Neural cell (in vitro differentiated cells): ENCODE measurements around the gene STK10. TPM values are rescaled to one million over a fixed set of nuclear protein-coding genes. Genes with fewer than 3 reads are reported as not detected.

Experiments
- H2AFZ ChIP-seq: fragments of 200-600, 300-800 bp; sonication (generic), shearing (Covaris generic); 2 replicates; pipeline ENCODE4 v1.6.0; 2014; ENCODE audit warnings: low read depth, mild to moderate bottlenecking, antibody characterized with exemption, low read length, moderate library complexity
- H3F3A ChIP-seq: fragments of 200-600 bp; shearing (Covaris generic); 2 replicates; pipeline ENCODE4 v1.6.1; 2016; ENCODE audit warnings: mild to moderate bottlenecking, moderate library complexity, mixed read lengths, antibody characterized with exemption, low read length; ENCODE audit not compliant: insufficient read depth, poor library complexity, severe bottlenecking
- H3K27ac ChIP-seq: fragments of 200-600, 300-800 bp; sonication (generic), shearing (Covaris generic); 2 replicates; pipeline ENCODE4 v1.5.1; 2014; ENCODE audit warnings: mild to moderate bottlenecking, low read length, moderate library complexity
- H3K27me3 ChIP-seq: fragments of 300-800, 200-600 bp; sonication (generic), shearing (Covaris generic); 2 replicates; pipeline ENCODE4 v1.6.0; 2014; ENCODE audit warnings: mild to moderate bottlenecking, low read depth, low read length, moderate library complexity; ENCODE audit not compliant: insufficient read depth
- H3K36me3 ChIP-seq: fragments of 300-800, 200-600 bp; sonication (generic), shearing (Covaris generic); 2 replicates; pipeline ENCODE4 v1.5.1; 2014; ENCODE audit warnings: mild to moderate bottlenecking, antibody characterized with exemption, low read length, moderate library complexity; ENCODE audit not compliant: insufficient read depth
- H3K4me2 ChIP-seq: fragments of 300-800, 200-600 bp; sonication (generic), shearing (Covaris generic); 2 replicates; pipeline ENCODE4 v1.6.0; 2014; ENCODE audit warnings: mild to moderate bottlenecking, low read length
- H3K4me3 ChIP-seq: fragments of 300-800, 200-600 bp; sonication (generic), shearing (Covaris generic); 2 replicates; pipeline ENCODE4 v1.5.1; 2014; ENCODE audit warnings: mild to moderate bottlenecking, low read length, moderate library complexity
- H3K79me2 ChIP-seq: fragments of 200-600 bp; shearing (Covaris generic); replicated peaks from 2 replicates; pipeline ENCODE4 v1.6.0; 2014; ENCODE audit warnings: mild to moderate bottlenecking, low read length, moderate library complexity; ENCODE audit not compliant: insufficient read depth
- H3K9ac ChIP-seq: fragments of 300-800, 200-600 bp; sonication (generic), shearing (Covaris generic); 2 replicates; pipeline ENCODE4 v1.6.1; 2016; ENCODE audit warnings: mild to moderate bottlenecking, low read length, mixed read lengths
- H3K9me2 ChIP-seq: fragments of 200-600 bp; shearing (Covaris generic); 2 replicates; pipeline ENCODE4 v1.6.1; 2016; ENCODE audit warnings: mild to moderate bottlenecking, low read length, mixed read lengths; ENCODE audit not compliant: insufficient read depth
- H3K9me3 ChIP-seq: fragments of 200-600, 300-800 bp; sonication (generic), shearing (Covaris generic); 2 replicates; pipeline ENCODE4 v1.6.1; 2016; ENCODE audit warnings: mild to moderate bottlenecking, mixed run types, low read length, moderate library complexity, mixed read lengths
- H4K20me1 ChIP-seq: fragments of 200-600 bp; shearing (Covaris generic); 2 replicates; pipeline ENCODE4 v1.6.1; 2016; ENCODE audit warnings: mild to moderate bottlenecking, mixed run types; ENCODE audit not compliant: insufficient read depth
- EP300 ChIP-seq: fragments of 450-650 bp; conservative IDR thresholded peaks from 2 replicates; pipeline ENCODE4 v1.6.1; 2014; ENCODE audit warnings: antibody characterized with exemption, mild to moderate bottlenecking, moderate library complexity; ENCODE audit not compliant: poor library complexity, severe bottlenecking
- EZH2 ChIP-seq: fragments of 200-600, 300-800 bp; shearing (Covaris generic), sonication (generic); IDR thresholded peaks from 2 replicates; pipeline ENCODE4 v1.6.1; 2014; ENCODE audit warnings: antibody characterized with exemption, low read length, borderline replicate concordance, mild to moderate bottlenecking; ENCODE audit not compliant: insufficient read depth, poor library complexity, severe bottlenecking
- MXI1 ChIP-seq: fragments of 450-650 bp; conservative IDR thresholded peaks from 2 replicates; pipeline ENCODE4 v1.6.1; 2014; ENCODE audit warnings: antibody characterized with exemption, mild to moderate bottlenecking; ENCODE audit not compliant: poor library complexity, severe bottlenecking
- POLR2AphosphoS5 ChIP-seq: IDR thresholded peaks from 2 replicates; pipeline ENCODE4 v1.6.1; 2012
- RAD21 ChIP-seq: fragments of 450-650 bp; conservative IDR thresholded peaks from 2 replicates; pipeline ENCODE4 v1.6.1; 2014; ENCODE audit warnings: antibody characterized with exemption, mild to moderate bottlenecking, moderate library complexity
- SMC3 ChIP-seq: fragments of 450-650 bp; conservative IDR thresholded peaks from 2 replicates; pipeline ENCODE4 v1.6.1; 2014; ENCODE audit warnings: antibody characterized with exemption, mild to moderate bottlenecking, moderate library complexity; ENCODE audit not compliant: poor library complexity
- TAF1 ChIP-seq: IDR thresholded peaks from 2 replicates; pipeline ENCODE4 v1.6.1; 2012; ENCODE audit warnings: low read depth
- polyA plus RNA-seq: library from polyadenylated mRNA; depleted of rRNA; stranded (reverse); fragments of >200 nt; gene quantifications from 2 replicates; pipeline ENCODE4 v1.2.3, GENCODE V29; 2014
- TF ChIP-seq, protein P1 (sequence below): IDR thresholded peaks from 2 replicates; pipeline ENCODE4 v1.6.1; 2012; ENCODE audit warnings: borderline replicate concordance
- TF ChIP-seq, protein P2 (sequence below): fragments of 450-650 bp; IDR thresholded peaks from 2 replicates; pipeline ENCODE4 v1.5.1; 2014; ENCODE audit warnings: antibody characterized with exemption, mild to moderate bottlenecking, moderate library complexity; ENCODE audit not compliant: poor library complexity, severe bottlenecking

Gene STK10
- polyA plus RNA-seq, 1 donor from 2014 or later = 8.2 TPM

DNA sequence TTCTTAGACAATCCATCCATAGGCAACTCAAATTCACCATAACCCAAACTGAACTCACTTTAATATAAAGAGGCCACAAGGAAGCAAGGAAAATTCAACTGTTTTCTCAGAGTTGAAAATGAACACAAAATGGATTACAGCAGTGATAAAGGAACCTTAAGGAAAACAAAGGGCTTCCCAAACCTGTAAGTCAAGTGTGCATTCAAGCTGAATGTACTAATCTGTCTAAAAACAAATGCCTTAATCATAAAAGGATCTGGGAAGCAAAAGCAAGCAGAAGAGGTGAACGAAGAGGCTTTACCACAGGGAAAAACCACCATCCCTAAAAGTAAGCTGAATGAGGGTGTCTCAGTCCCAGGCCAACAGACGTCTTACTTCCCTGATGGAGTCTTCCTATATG is 195.2 kb downstream of the STK10 start:
- H3K27ac ChIP-seq = no peak overlapping the region
- no peaks in the 10 kb centered on the region for H3K9me2 ChIP-seq
- H3F3A ChIP-seq = no peaks in the 10 kb centered on the region
- H3K4me3 ChIP-seq = no peak overlapping the region
- H2AFZ ChIP-seq = no peak overlapping the region
- H3K4me2 ChIP-seq = no peak overlapping the region
- TF ChIP-seq TAF1 = no peak
- TF ChIP-seq, protein P1, sequence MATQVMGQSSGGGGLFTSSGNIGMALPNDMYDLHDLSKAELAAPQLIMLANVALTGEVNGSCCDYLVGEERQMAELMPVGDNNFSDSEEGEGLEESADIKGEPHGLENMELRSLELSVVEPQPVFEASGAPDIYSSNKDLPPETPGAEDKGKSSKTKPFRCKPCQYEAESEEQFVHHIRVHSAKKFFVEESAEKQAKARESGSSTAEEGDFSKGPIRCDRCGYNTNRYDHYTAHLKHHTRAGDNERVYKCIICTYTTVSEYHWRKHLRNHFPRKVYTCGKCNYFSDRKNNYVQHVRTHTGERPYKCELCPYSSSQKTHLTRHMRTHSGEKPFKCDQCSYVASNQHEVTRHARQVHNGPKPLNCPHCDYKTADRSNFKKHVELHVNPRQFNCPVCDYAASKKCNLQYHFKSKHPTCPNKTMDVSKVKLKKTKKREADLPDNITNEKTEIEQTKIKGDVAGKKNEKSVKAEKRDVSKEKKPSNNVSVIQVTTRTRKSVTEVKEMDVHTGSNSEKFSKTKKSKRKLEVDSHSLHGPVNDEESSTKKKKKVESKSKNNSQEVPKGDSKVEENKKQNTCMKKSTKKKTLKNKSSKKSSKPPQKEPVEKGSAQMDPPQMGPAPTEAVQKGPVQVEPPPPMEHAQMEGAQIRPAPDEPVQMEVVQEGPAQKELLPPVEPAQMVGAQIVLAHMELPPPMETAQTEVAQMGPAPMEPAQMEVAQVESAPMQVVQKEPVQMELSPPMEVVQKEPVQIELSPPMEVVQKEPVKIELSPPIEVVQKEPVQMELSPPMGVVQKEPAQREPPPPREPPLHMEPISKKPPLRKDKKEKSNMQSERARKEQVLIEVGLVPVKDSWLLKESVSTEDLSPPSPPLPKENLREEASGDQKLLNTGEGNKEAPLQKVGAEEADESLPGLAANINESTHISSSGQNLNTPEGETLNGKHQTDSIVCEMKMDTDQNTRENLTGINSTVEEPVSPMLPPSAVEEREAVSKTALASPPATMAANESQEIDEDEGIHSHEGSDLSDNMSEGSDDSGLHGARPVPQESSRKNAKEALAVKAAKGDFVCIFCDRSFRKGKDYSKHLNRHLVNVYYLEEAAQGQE = no peak
- no peak for TF ChIP-seq EZH2
- TF ChIP-seq MXI1 = no peak
- no peak for TF ChIP-seq RAD21
- TF ChIP-seq SMC3 = no peak
- TF ChIP-seq, protein P2, sequence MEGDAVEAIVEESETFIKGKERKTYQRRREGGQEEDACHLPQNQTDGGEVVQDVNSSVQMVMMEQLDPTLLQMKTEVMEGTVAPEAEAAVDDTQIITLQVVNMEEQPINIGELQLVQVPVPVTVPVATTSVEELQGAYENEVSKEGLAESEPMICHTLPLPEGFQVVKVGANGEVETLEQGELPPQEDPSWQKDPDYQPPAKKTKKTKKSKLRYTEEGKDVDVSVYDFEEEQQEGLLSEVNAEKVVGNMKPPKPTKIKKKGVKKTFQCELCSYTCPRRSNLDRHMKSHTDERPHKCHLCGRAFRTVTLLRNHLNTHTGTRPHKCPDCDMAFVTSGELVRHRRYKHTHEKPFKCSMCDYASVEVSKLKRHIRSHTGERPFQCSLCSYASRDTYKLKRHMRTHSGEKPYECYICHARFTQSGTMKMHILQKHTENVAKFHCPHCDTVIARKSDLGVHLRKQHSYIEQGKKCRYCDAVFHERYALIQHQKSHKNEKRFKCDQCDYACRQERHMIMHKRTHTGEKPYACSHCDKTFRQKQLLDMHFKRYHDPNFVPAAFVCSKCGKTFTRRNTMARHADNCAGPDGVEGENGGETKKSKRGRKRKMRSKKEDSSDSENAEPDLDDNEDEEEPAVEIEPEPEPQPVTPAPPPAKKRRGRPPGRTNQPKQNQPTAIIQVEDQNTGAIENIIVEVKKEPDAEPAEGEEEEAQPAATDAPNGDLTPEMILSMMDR = no peak
- H3K9ac ChIP-seq = no peak overlapping the region
- peaks cover 49% of the 10 kb centered on the region for H3K79me2 ChIP-seq
- H4K20me1 ChIP-seq = no peaks in the 10 kb centered on the region
- H3K36me3 ChIP-seq = no peaks in the 10 kb centered on the region
- no peaks in the 10 kb centered on the region for H3K27me3 ChIP-seq
- H3K9me3 ChIP-seq = no peaks in the 10 kb centered on the region

DNA sequence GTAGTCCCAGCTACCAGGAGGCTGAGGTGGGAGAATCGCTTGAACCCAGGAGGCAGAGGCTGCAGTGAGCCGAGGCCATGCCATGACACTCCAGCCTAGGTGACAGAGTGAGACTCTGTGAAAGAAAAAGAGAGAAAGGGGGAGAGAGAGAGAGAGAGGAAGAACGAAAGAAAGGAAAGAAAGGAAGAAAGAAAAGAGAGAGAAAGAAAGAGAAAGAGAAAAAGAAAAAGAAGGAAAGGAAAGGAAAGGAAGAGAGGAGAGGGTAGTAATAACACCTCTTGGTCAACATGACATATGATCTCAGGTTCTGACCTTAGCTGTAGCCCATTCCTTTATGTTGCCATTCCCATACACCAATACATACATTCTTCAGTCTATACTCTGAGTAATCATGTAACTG is 195.7 kb downstream of the STK10 start:
- H3K4me3 ChIP-seq = no peak overlapping the region
- H3K36me3 ChIP-seq = no peaks in the 10 kb centered on the region
- peaks cover 44% of the 10 kb centered on the region for H3K79me2 ChIP-seq
- H3K4me2 ChIP-seq = no peak overlapping the region
- no peak overlapping the region for H2AFZ ChIP-seq
- no peak overlapping the region for H3K9ac ChIP-seq
- no peaks in the 10 kb centered on the region for H4K20me1 ChIP-seq
- no peaks in the 10 kb centered on the region for H3K9me3 ChIP-seq
- H3F3A ChIP-seq = no peaks in the 10 kb centered on the region
- TF ChIP-seq EP300 = no peak
- no peak for TF ChIP-seq RAD21
- TF ChIP-seq, protein P1 = no peak
- no peak for TF ChIP-seq EZH2
- no peak for TF ChIP-seq MXI1
- no peak for TF ChIP-seq TAF1
- TF ChIP-seq, protein P2 = no peak
- TF ChIP-seq POLR2AphosphoS5 = no peak
- H3K27me3 ChIP-seq = no peaks in the 10 kb centered on the region
- H3K27ac ChIP-seq = no peak overlapping the region
- no peaks in the 10 kb centered on the region for H3K9me2 ChIP-seq
